NCI-H187 treated with DMSO at 0.1 percent for 48 hours (cell line): ENCODE data around the gene SRCIN1.
A peak's percentile ranks its signal among the peaks of the same experiment; 100 is the strongest.
"Not testable (repeated sequence)": the region's sequence is repeated elsewhere in the genome, so short reads cannot be mapped to it uniquely, and the experiment has no call there.

Experiments
- DNase-seq: peaks from one replicate; lab custom pipeline; 2025; lab: John Stamatoyannopoulos, UW

Gene SRCIN1

GRCh38 chr17:38605841-38606645 lies at the start of gene SRCIN1:
TSS of gene SRCIN1 (minus strand) at chr17:38605952. CDS start at chr17:38605705, 247 bp downstream.
- DNase-seq, result no peak

GRCh38 chr17:38654411-38655398 lies 49.0 kb upstream of the SRCIN1 start:
- DNase-seq, result no peak

- DNase-seq, result no peak
Measured at GRCh38 chr17:38653679-38654078, 47.9 kb upstream of the SRCIN1 start.

GRCh38 chr17:38653230-38653629 lies 47.5 kb upstream of the SRCIN1 start:
- DNase-seq, result no peak

- DNase-seq, result not testable (repeated sequence)
Measured at GRCh38 chr17:38650653-38651173, 45.0 kb upstream of the SRCIN1 start.

GRCh38 chr17:38637951-38638350 lies 32.2 kb upstream of the SRCIN1 start:
- DNase-seq, result no peak

- no peak for DNase-seq
Measured at GRCh38 chr17:38636054-38636453, 30.3 kb upstream of the SRCIN1 start.

GRCh38 chr17:38632334-38632733 lies 26.6 kb upstream of the SRCIN1 start:
- no peak for DNase-seq

- peak; percentile 14 for DNase-seq
Measured at GRCh38 chr17:38628441-38628840, 22.7 kb upstream of the SRCIN1 start.

GRCh38 chr17:38627957-38628356 lies 22.2 kb upstream of the SRCIN1 start:
- DNase-seq, result no peak

GRCh38 chr17:38626606-38627226 lies 21.0 kb upstream of the SRCIN1 start:
- not testable (repeated sequence) for DNase-seq

- DNase-seq, result no peak
Measured at GRCh38 chr17:38625482-38625881, 19.7 kb upstream of the SRCIN1 start.

- DNase-seq, result not testable (repeated sequence)
Measured at GRCh38 chr17:38624782-38625355, 19.1 kb upstream of the SRCIN1 start.

- DNase-seq, result no peak
Measured at GRCh38 chr17:38621538-38621937, 15.8 kb upstream of the SRCIN1 start.

- DNase-seq, result no peak
Measured at GRCh38 chr17:38620551-38621277, 15.0 kb upstream of the SRCIN1 start.

GRCh38 chr17:38619937-38620550 lies 14.3 kb upstream of the SRCIN1 start:
- DNase-seq, result no peak

- no peak for DNase-seq
Measured at GRCh38 chr17:38619451-38619795, 13.7 kb upstream of the SRCIN1 start.

GRCh38 chr17:38617967-38618760 lies 12.4 kb upstream of the SRCIN1 start:
- DNase-seq, result no peak

- DNase-seq, result no peak
Measured at GRCh38 chr17:38617074-38617860, 11.5 kb upstream of the SRCIN1 start.
